ENCODE measurements around the gene PIK3R2. TPM values are rescaled to one million over a fixed set of nuclear protein-coding genes. Genes with fewer than 3 reads are reported as not detected.

PIK3R2 gene
- total and polyA plus RNA-seq, 2 of the 13 experiments (the other 11 are each of a cell fraction or from before 2014, with no cell fraction given): 18.6 to 25.3 TPM

DNA sequence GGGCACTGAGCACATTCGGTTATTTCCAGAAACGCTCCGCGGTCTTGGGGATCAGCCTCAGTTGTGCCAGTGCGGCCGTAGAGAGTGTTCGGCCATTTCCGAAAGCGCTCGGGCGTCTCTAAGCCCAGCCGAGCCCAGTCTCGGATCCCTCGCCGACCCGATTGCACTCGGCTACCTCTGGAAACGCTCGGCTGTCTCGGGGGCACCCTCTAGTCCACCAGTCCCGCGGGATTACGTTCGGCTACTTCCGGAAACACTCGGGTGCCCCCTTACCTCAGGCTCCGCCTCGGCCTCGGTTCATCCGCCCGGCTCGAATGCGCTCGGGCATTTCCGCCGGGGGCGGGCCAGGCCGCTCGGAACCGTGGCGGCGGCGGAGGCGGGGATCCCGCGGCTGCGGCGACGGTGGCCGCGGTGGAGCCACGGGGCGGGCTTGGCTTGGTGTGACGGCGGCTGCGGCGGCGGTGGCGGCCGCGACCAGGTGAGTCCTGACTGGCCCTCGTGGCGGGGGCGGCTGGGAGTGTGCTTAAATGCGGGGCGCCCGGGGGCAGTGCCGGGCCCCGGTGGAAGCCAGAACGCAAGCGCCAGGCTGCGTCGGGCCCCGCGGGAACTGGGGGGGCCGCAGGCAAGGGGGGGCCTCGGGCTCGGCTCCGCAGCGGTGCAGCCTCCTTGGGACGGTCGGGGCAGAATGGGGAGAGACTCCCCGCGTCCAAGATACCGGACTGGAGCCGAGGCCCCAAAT lies at the start of gene PIK3R2 (continued):
- TF ChIP-seq CHD2 (IDR thresholded peaks at IDR 0.05; ENCODE audit: low read depth, low read length) (peak; percentile 94), SP2 (CRISPR knock-in tag; IDR thresholded peaks at IDR 0.05) (no peak), TMF1 (CRISPR knock-in tag; IDR thresholded peaks at IDR 0.05; ENCODE audit: low read depth) (0 out of 2 replicates have a peak, but pooled peaks have one; percentile 36), ZNF768 (CRISPR knock-in tag; IDR thresholded peaks at IDR 0.05) (no peak), CAMTA2 (CRISPR knock-in tag; IDR thresholded peaks at IDR 0.05; ENCODE audit: borderline replicate concordance) (0 out of 2 replicates have a peak, but pooled peaks have one; percentile 76), ZNF782 (CRISPR knock-in tag; IDR thresholded peaks at IDR 0.05; ENCODE audit: borderline replicate concordance) (no peak), PHB2 (IDR thresholded peaks at IDR 0.05; ENCODE audit: partially characterized antibody) (no peak), CREB1 (IDR thresholded peaks at IDR 0.05) (peak; percentile 22; the same call in 1 of the 2 replicates), CREB1 (CRISPR knock-in tag; IDR thresholded peaks at IDR 0.05) (no peak), CCDC6 (CRISPR knock-in tag; IDR thresholded peaks at IDR 0.05) (0 out of 2 replicates have a peak, but pooled peaks have one; percentile 38), SALL2 (CRISPR knock-in tag; IDR thresholded peaks at IDR 0.05) (peak; percentile 47; the same call in 1 of the 2 replicates), ZBTB7B (CRISPR knock-in tag; IDR thresholded peaks at IDR 0.05) (no peak), ZNF530 (CRISPR knock-in tag; IDR thresholded peaks at IDR 0.05; ENCODE audit: low read depth) (no peak), SPEN (CRISPR knock-in tag; IDR thresholded peaks at IDR 0.05; ENCODE audit: low read depth) (peak; percentile 95), TOPORS (CRISPR knock-in tag; IDR thresholded peaks at IDR 0.05) (peak; percentile 56; the same call in 1 of the 2 replicates), MAZ (IDR thresholded peaks at IDR 0.05; ENCODE audit: borderline replicate concordance, low read depth, low read length) (no peak), MAZ (CRISPR knock-in tag; IDR thresholded peaks at IDR 0.05; ENCODE audit: low read depth) (no peak), SAFB2 (CRISPR knock-in tag; IDR thresholded peaks at IDR 0.05; ENCODE audit: borderline replicate concordance, low read depth) (no peak), YY1 (IDR thresholded peaks at IDR 0.05; ENCODE audit: insufficient read depth, insufficient replicate concordance, low read depth, low read length) (peak; percentile 67), GTF3A (CRISPR knock-in tag; conservative IDR thresholded peaks at IDR 0.05) (no peak), RXRB (CRISPR knock-in tag; IDR thresholded peaks at IDR 0.05; ENCODE audit: borderline replicate concordance) (no peak), BORCS8-MEF2B (CRISPR knock-in tag; IDR thresholded peaks at IDR 0.05) (no peak)
- TF ChIP-seq, protein P1, sequence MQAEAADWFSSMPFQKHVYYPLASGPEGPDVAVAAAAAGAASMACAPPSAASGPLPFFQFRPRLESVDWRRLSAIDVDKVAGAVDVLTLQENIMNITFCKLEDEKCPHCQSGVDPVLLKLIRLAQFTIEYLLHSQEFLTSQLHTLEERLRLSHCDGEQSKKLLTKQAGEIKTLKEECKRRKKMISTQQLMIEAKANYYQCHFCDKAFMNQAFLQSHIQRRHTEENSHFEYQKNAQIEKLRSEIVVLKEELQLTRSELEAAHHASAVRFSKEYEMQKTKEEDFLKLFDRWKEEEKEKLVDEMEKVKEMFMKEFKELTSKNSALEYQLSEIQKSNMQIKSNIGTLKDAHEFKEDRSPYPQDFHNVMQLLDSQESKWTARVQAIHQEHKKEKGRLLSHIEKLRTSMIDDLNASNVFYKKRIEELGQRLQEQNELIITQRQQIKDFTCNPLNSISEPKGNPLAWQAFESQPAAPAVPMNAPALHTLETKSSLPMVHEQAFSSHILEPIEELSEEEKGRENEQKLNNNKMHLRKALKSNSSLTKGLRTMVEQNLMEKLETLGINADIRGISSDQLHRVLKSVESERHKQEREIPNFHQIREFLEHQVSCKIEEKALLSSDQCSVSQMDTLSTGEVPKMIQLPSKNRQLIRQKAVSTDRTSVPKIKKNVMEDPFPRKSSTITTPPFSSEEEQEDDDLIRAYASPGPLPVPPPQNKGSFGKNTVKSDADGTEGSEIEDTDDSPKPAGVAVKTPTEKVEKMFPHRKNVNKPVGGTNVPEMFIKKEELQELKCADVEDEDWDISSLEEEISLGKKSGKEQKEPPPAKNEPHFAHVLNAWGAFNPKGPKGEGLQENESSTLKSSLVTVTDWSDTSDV (CRISPR knock-in tag; IDR thresholded peaks at IDR 0.05): no peak
- TF ChIP-seq, protein P2, sequence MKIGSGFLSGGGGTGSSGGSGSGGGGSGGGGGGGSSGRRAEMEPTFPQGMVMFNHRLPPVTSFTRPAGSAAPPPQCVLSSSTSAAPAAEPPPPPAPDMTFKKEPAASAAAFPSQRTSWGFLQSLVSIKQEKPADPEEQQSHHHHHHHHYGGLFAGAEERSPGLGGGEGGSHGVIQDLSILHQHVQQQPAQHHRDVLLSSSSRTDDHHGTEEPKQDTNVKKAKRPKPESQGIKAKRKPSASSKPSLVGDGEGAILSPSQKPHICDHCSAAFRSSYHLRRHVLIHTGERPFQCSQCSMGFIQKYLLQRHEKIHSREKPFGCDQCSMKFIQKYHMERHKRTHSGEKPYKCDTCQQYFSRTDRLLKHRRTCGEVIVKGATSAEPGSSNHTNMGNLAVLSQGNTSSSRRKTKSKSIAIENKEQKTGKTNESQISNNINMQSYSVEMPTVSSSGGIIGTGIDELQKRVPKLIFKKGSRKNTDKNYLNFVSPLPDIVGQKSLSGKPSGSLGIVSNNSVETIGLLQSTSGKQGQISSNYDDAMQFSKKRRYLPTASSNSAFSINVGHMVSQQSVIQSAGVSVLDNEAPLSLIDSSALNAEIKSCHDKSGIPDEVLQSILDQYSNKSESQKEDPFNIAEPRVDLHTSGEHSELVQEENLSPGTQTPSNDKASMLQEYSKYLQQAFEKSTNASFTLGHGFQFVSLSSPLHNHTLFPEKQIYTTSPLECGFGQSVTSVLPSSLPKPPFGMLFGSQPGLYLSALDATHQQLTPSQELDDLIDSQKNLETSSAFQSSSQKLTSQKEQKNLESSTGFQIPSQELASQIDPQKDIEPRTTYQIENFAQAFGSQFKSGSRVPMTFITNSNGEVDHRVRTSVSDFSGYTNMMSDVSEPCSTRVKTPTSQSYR (CRISPR knock-in tag; IDR thresholded peaks at IDR 0.05; ENCODE audit: borderline replicate concordance): no peak
